Upper lobe of right lung (tissue), 1 donor: Measurements from ENCODE around the gene ZNF521. TPM values are rescaled to one million over a fixed set of nuclear protein-coding genes. Genes with fewer than 3 reads are reported as not detected.

Experiments
- ATAC-seq: fragments of 200-7000 bp; cut with Tn5 transposase; one replicate; pipeline ENCODE4 v1.9.1; 2020; ENCODE audit warnings: mild to moderate bottlenecking, moderate library complexity
- DNase-seq: peaks from one replicate; pipeline ENCODE4 v3.0.0-alpha.2; 2020
- H3K27ac ChIP-seq: fragments of 200-600 bp; one replicate; pipeline ENCODE4 v1.8.0; 2022
- H3K27me3 ChIP-seq: fragments of 200-600 bp; one replicate; pipeline ENCODE4 v1.8.0; 2022; ENCODE audit warnings: mild to moderate bottlenecking
- H3K36me3 ChIP-seq: fragments of 200-600 bp; one replicate; pipeline ENCODE4 v1.8.0; 2022
- H3K4me1 ChIP-seq: fragments of 200-600 bp; one replicate; pipeline ENCODE4 v1.8.0; 2022
- H3K4me3 ChIP-seq: fragments of 200-600 bp; one replicate; pipeline ENCODE4 v1.8.0; 2022; ENCODE audit warnings: mild to moderate bottlenecking
- H3K9me3 ChIP-seq: fragments of 200-600 bp; one replicate; pipeline ENCODE4 v1.8.0; 2022
- CTCF ChIP-seq: fragments of 200-600 bp; IDR thresholded peaks from one replicate; pipeline ENCODE4 v1.8.0; 2022; ENCODE audit warnings: antibody characterized with exemption
- intact Hi-C: fragments of 100-400 bp; cut with DNase I; formaldehyde crosslinking; loops from one replicate; pipeline ENCODE4 v1.11.0; 2022
- total RNA-seq: library from RNA; stranded (reverse); fragmentation: NEBNext Ultra II Directional; extraction: Animal tissue kit (Norgen Biotek cat#: 25700); gene quantifications from one replicate; pipeline ENCODE4 v1.2.1, GENCODE V29; 2021
- donor health status: DM: no; HTN: yes; CAD: no; lungs with severe emphysema.

Gene ZNF521
- total RNA-seq, 1 donor from 2014 or later: 25.0 TPM

- DNase-seq: no peak
- H3K36me3 ChIP-seq: no peaks in the 10 kb centered on the region
- ATAC-seq: peak; percentile 72
Measured at GRCh38 chr18:25077038-25077943, 274.7 kb downstream of the ZNF521 start.

GRCh38 chr18:25075783-25076182, 276.2 kb downstream of the ZNF521 start:
- Histone ChIP-seq H3K36me3 (no peaks in the 10 kb centered on the region), H3K4me3 (no peak overlapping the region), H3K4me1 (peaks cover 21% of the 10 kb centered on the region), H3K9me3 (no peaks in the 10 kb centered on the region), H3K27ac (no peak overlapping the region), H3K27me3 (no peaks in the 10 kb centered on the region)
- intact Hi-C loops: no loop called here
- DNase-seq (no peak), ATAC-seq (no peak)
- TF ChIP-seq CTCF: no peak

More at GRCh38 chr18:25077038-25077943, 274.7 kb downstream of the ZNF521 start:
- Histone ChIP-seq H3K27ac (peak overlapping the region; percentile 21), H3K4me1 (peaks cover 21% of the 10 kb centered on the region), H3K9me3 (no peaks in the 10 kb centered on the region), H3K4me3 (no peak overlapping the region), H3K27me3 (no peaks in the 10 kb centered on the region)
- intact Hi-C loops: no loop called here
- TF ChIP-seq CTCF: no peak

- DNase-seq: no peak
- H3K9me3 ChIP-seq: no peaks in the 10 kb centered on the region
- H3K27ac ChIP-seq: no peak overlapping the region
- H3K4me3 ChIP-seq: no peak overlapping the region
- no peak for ATAC-seq
- intact Hi-C loops: no loop called here
- no peaks in the 10 kb centered on the region for H3K36me3 ChIP-seq
- no peak for TF ChIP-seq CTCF
- peaks cover 21% of the 10 kb centered on the region for H3K4me1 ChIP-seq
- no peaks in the 10 kb centered on the region for H3K27me3 ChIP-seq
Measured at GRCh38 chr18:25075331-25075730, 276.6 kb downstream of the ZNF521 start.

GRCh38 chr18:25074925-25075324, 277.0 kb downstream of the ZNF521 start:
- Histone ChIP-seq H3K4me1 (peaks cover 21% of the 10 kb centered on the region), H3K4me3 (no peak overlapping the region), H3K36me3 (no peaks in the 10 kb centered on the region), H3K27me3 (no peaks in the 10 kb centered on the region), H3K27ac (no peak overlapping the region), H3K9me3 (no peaks in the 10 kb centered on the region)
- peak; percentile 58 for ATAC-seq
- intact Hi-C loops: no loop called here
- no peak for TF ChIP-seq CTCF
- DNase-seq: no peak

- Histone ChIP-seq H3K4me1 (peaks cover 18% of the 10 kb centered on the region), H3K9me3 (no peaks in the 10 kb centered on the region), H3K36me3 (no peaks in the 10 kb centered on the region), H3K27me3 (no peaks in the 10 kb centered on the region), H3K4me3 (no peak overlapping the region), H3K27ac (no peak overlapping the region)
- intact Hi-C loops: no loop called here
- DNase-seq (no peak), ATAC-seq (no peak)
- no peak for TF ChIP-seq CTCF
Measured at GRCh38 chr18:25072205-25072604, 279.8 kb downstream of the ZNF521 start.
